CD4-positive, alpha-beta T cell treated with Interleukin-15 for 4 hours (primary cell): ENCODE data around the gene RBM44.

Experiments used
- DNase-seq: peaks from one replicate; pipeline ENCODE4 v3.0.0-alpha.2; 2020; ENCODE audit warnings: low spot score

Gene RBM44

GRCh38 chr2:237872178-237872887, 73.8 kb downstream of the RBM44 start:
- no peak for DNase-seq

- no peak for DNase-seq
These were observed 74.8 kb downstream of the RBM44 start for GRCh38 chr2:237873421-237873831.

GRCh38 chr2:237873897-237874551, 75.4 kb downstream of the RBM44 start:
- no peak for DNase-seq

- no peak for DNase-seq
These were observed 76.1 kb downstream of the RBM44 start for GRCh38 chr2:237874585-237875161.

- DNase-seq, result no peak
These were observed 76.9 kb downstream of the RBM44 start for GRCh38 chr2:237875256-237876060.

- no peak for DNase-seq
These were observed 77.5 kb downstream of the RBM44 start for GRCh38 chr2:237876061-237876526.

GRCh38 chr2:237876532-237876931, 78.0 kb downstream of the RBM44 start:
- DNase-seq, result no peak

- DNase-seq, result no peak
These were observed 78.4 kb downstream of the RBM44 start for GRCh38 chr2:237876951-237877491.

- DNase-seq, result no peak
These were observed 79.2 kb downstream of the RBM44 start for GRCh38 chr2:237877576-237878307.

GRCh38 chr2:237878321-237879057, 79.9 kb downstream of the RBM44 start:
- no peak for DNase-seq

GRCh38 chr2:237879058-237879430, 80.5 kb downstream of the RBM44 start:
- DNase-seq, result no peak

GRCh38 chr2:237879991-237880560, 81.5 kb downstream of the RBM44 start:
- DNase-seq, result no peak

- DNase-seq, result no peak
These were observed 84.2 kb downstream of the RBM44 start for GRCh38 chr2:237882510-237883481.

- no peak for DNase-seq
These were observed 85.4 kb downstream of the RBM44 start for GRCh38 chr2:237883951-237884446.

- DNase-seq, result no peak
These were observed 86.1 kb downstream of the RBM44 start for GRCh38 chr2:237884681-237885080.

GRCh38 chr2:237885111-237885930, 86.7 kb downstream of the RBM44 start:
- DNase-seq, result no peak

- no peak for DNase-seq
These were observed 87.5 kb downstream of the RBM44 start for GRCh38 chr2:237885931-237886684.
